Activated T-helper 1 cell treated with anti-CD3 and anti-CD28 coated beads, Interleukin-2, amount 50 U/mL, for 16 hours (primary cell): ENCODE measurements around the gene UBE3A.
"Not testable (repeated sequence)": the region's sequence is repeated elsewhere in the genome, so short reads cannot be mapped to it uniquely, and the experiment has no call there.

Experiments
- DNase-seq, 2 donors: peaks; one replicate each; pipeline ENCODE4 v3.0.0-alpha.2; 2020; ENCODE audit warnings: low read depth in 1 of 2, low spot score in 1 of 2

UBE3A gene

DNA sequence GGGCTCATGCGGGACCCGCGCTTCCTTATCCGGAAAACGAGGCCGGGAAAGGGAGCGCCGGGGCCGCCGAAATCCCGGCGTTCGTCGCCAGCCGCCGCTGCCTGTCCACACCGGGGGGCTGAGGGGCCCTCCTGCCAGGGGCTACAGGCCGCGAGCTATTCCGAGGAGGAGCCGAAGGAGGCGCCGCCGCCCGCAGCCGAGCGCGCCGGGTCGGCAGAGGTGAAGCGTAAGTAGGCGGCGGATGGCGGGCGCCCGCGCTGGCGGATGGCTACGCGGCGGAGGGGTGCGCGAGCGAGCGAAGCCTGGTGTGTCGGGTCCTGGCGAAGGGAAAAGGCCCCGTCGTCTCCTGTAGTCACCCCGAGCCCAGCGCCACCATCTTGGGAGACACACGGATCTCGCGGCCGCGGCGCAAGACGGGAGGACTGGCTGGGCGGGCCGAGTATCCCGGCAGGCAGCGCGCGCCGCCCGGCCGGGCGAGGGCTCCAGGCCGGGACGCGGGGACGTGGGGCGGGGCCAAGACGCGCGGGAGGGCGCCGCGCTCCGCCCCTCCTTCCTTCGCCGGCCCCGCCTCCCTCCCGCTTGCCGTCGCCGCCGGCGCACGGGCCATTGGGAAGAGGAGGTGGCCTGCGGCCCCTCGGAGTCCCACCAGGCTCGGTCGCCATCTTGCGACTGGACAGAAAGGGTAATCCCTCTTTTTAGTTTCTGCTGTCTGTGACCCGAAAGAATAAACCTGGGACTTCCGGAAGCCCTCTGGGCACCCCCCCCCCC is at the start of gene UBE3A:
Gene UBE3A, minus strand, starts transcription at position 424 of the 768 bp plus-strand sequence. CDS start 29,917 bp downstream, outside the sequence.
- DNase-seq = peak; percentile 68 to 81

- no peak for DNase-seq
Observed at GRCh38 chr15:25487226-25487884, 48.5 kb upstream of the UBE3A start.

- DNase-seq = no peak
Observed at GRCh38 chr15:25486051-25486450, 47.2 kb upstream of the UBE3A start.

GRCh38 chr15:25481208-25481859 is 42.5 kb upstream of the UBE3A start:
- DNase-seq = no peak

DNA sequence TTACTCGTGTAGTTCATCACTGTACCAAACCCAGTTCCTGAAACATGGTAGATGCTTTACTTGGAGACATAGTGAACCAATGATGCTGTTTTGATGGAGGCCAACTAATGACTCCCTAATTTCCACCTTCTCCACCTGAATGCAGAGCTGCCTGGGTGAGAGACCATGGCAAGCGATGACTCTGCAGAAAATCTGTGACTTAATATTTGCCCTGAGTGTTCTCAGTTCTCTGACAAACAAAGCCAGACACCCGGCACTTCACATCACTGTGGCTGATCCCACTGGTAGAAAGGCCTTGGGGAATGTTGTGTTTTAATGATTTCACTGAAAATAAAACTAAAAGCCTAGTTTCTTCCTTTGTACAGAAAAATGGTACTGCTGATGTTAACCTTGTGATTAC is 39.5 kb upstream of the UBE3A start:
- DNase-seq = no peak

DNA sequence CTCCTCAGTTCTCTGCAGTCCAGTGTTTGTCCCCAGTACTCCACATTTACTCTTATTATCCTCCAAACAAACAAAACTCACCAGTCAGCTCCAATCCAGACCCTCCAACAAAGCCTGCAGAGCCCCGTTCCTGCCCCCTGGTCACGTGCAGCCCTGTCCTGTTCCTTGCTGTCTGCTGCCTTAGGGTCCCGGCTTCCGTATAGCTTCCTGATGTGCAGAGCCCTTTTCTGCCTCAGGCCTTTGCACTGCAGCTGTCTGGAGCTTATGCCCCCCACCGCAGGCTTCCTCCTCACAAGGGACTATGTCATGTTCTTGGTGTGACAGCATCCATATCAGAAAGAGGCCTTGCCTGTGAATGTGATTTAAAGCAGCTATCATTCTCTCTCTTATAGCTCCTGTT is 39.0 kb upstream of the UBE3A start:
- DNase-seq = no peak

- no peak for DNase-seq
Observed at GRCh38 chr15:25474251-25474650, 35.4 kb upstream of the UBE3A start.

GRCh38 chr15:25470230-25470629 is 31.4 kb upstream of the UBE3A start:
- DNase-seq = no peak

DNA sequence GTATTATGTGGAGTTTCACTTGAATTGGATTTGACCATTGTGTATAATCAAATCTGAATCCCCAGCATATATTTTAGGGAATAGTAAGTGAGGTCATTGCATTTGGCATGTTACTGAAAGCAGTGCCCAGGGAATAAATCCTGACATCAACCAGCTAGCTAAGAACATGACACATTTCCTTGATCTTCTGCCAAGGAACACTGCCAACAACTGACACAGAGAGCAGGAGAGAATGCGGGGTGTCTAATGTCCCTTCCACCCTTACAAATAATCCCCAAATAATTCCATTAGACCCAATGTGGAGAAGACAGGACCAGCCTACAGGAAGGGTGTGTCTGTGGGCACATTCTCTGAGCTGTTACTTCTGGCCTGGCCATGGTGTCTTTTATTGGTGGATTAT is 30.6 kb upstream of the UBE3A start:
- DNase-seq = no peak

DNA sequence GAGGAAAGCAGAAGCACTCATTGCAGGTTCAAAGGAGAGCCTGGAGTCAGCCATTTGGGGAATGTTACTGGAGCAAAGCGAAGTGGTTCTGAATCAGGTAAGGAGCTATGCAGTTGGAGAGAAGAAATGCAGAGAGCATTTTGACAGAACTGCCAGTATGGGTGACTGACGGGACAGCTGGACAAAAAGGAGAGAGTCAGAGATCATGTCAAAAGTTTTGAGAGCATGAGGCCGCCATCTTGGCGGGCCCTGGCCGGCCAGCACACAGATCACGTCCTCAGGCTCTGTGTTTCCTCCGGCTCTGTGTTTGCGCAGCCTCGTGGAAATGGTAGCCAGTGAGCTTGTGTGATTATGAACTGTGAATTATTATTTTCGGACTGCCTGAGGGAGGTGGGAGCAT is 29.8 kb upstream of the UBE3A start:
- no peak for DNase-seq

DNA sequence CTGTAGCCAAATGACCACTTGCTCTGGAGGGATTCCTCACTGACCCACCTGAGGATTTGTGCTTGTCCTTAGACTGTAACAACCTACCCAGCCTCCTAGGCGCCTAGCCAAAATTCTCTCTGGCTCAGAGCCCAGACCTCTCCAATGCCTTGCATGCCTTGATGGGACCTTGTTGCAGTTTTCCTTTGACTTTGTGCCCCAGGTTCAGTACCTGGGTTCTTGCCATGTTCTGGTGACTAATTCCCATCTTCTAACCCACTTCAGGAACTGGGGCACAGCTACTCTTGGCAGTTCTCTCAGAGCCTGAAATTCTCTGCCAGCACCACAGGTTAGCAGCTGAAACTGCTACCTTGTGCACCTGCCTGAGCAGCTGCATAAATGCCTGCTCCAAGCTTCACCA is 27.0 kb upstream of the UBE3A start:
- no peak for DNase-seq

DNA sequence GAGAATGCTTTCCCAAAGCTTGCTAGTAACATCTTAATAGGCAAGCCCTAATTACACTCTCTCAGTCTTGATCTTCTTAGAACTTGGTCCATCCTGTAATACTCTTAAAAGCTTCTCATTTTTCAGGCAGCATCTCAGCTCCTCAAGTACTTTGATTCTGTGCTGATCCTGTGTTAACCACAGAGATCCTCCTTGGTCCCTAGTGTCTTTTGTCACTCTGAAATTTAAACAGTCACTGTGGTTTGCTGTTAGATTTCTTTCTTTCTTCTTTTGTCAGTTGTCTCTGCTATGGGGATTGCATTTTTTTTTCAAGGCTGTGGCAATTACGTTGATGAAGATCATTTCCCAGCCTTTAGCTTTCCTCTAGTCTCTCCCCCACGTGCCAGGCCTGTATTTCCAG is 26.0 kb upstream of the UBE3A start:
- DNase-seq = no peak

- DNase-seq = no peak
Observed at GRCh38 chr15:25464383-25464782, 25.6 kb upstream of the UBE3A start.

- no peak for DNase-seq
Observed at GRCh38 chr15:25456196-25456595, 17.4 kb upstream of the UBE3A start.

GRCh38 chr15:25455226-25455625 is 16.4 kb upstream of the UBE3A start:
- no peak for DNase-seq

- no peak for DNase-seq
Observed at GRCh38 chr15:25454771-25455170, 15.9 kb upstream of the UBE3A start.

GRCh38 chr15:25453246-25453645 is 14.4 kb upstream of the UBE3A start:
- DNase-seq = not testable (repeated sequence)

DNA sequence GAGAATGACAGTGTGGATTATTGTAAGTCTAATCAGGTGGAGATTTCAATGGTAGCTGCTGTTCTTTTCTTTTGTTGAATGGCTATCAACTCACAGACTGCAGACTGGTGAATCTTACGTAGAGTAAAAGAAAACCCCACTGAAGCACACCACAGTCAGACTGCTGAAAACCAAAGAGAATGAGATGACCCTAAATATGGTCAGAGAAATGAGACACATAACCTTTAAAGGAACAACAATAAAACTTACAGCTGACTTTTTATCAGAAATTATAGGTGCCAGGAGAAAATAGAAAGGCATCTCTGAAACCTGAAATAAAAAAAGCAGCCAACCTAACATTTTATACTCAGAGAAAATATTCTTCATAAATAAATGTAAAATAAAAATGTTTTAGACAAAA is 12.7 kb upstream of the UBE3A start:
- DNase-seq = no peak

- no peak for DNase-seq
Observed at GRCh38 chr15:25450163-25450562, 11.3 kb upstream of the UBE3A start.

GRCh38 chr15:25446076-25446475 is 7.3 kb upstream of the UBE3A start:
- no peak for DNase-seq

GRCh38 chr15:25445412-25445811 is 6.6 kb upstream of the UBE3A start:
- DNase-seq = no peak

DNA sequence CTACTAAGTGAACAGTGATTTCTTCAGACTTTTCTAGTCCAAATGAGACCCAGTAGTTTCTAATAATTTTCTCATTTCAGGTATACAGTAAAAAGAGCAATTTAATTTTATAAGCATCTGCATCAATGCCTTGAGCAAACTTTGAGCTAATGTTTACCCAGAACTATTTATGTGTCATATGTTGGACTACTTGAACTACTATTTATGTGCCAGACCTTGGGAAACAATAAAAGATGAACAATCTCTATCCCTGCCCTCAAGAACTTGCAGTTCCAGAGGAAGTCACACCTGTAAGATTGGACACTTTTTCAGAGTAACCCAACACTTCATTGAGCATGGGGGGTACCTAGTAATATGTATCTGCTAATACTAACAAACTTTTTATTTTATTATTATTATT is 2.3 kb upstream of the UBE3A start:
- no peak for DNase-seq
